KOPT-K1 (cell line): ENCODE data around the gene NIPA2.

Source experiments
- H3K27ac ChIP-seq: fragments of 200-600 bp; sonication (generic); 2 replicates; pipeline ENCODE4 v1.5.1; 2016; ENCODE audit warnings: antibody characterized with exemption, mild to moderate bottlenecking, low read depth, low read length; ENCODE audit not compliant: poor library complexity, severe bottlenecking
- H3K36me3 ChIP-seq: fragments of 200-600 bp; sonication (generic); 2 replicates; pipeline ENCODE4 v1.5.1; 2017; ENCODE audit warnings: antibody characterized with exemption, mild to moderate bottlenecking, low read length, moderate library complexity; ENCODE audit not compliant: insufficient read depth
- H3K9me3 ChIP-seq: fragments of 200-600 bp; sonication (generic); 2 replicates; pipeline ENCODE4 v1.5.1; 2017; ENCODE audit warnings: antibody characterized with exemption, low read length, mild to moderate bottlenecking; ENCODE audit not compliant: insufficient read depth, poor library complexity, severe bottlenecking

NIPA2 gene

DNA sequence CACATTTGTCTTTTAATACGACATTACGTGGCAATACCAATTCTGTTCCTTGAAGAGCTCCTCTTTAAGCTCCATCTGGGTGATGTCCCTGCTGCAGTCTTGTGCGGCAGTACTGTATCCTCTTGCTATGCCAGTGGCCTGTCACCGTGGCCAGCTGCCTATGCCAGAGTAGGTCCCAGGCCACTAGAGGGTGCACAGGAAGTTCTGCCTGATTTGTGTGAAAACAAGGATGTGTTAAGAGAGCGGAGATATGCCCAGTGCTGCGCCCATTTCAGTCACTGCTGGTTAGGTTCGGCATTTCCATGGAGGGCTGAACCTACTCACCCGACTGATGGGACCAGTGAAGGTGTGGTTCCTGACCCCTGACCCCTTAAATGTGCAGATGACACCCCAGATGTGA is 26.8 kb upstream of the NIPA2 start:
- H3K27ac ChIP-seq = no peak overlapping the region
- H3K36me3 ChIP-seq = peaks cover 10% of the 10 kb centered on the region; the same call in 1 of the 2 replicates
- H3K9me3 ChIP-seq = no peaks in the 10 kb centered on the region

DNA sequence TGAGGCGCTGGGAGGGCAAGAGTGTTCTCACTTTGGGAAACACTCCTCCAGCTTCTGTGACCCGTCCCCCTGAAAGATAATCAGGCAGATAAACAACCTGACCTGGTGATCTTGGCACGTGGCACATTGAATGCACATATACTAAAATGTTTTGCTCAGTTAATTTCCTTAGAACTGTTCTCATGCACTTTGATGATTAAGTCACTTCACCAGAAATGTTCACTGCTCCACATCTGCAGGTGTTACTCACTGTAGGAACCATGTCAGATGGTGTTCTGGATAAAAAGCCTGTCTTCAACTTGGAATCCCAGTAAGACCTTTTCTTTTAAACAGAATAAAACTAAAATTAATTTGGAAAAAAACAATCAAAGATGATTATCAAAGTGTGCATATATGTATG is 24.6 kb upstream of the NIPA2 start:
- no peak overlapping the region for H3K27ac ChIP-seq
- H3K36me3 ChIP-seq = peaks cover 10% of the 10 kb centered on the region; the same call in 1 of the 2 replicates
- no peaks in the 10 kb centered on the region for H3K9me3 ChIP-seq

- no peaks in the 10 kb centered on the region for H3K9me3 ChIP-seq
- peaks cover 13% of the 10 kb centered on the region; the same call in 1 of the 2 replicates for H3K36me3 ChIP-seq
- H3K27ac ChIP-seq = no peak overlapping the region
Measured at GRCh38 chr15:22815766-22816165, 22.7 kb upstream of the NIPA2 start.

- peaks cover 43% of the 10 kb centered on the region for H3K36me3 ChIP-seq
- H3K9me3 ChIP-seq = no peaks in the 10 kb centered on the region
Measured at GRCh38 chr15:22819651-22820050, 18.8 kb upstream of the NIPA2 start.

GRCh38 chr15:22823495-22824128 is 14.9 kb upstream of the NIPA2 start:
- Histone ChIP-seq H3K27ac (no peak overlapping the region), H3K9me3 (no peaks in the 10 kb centered on the region), H3K36me3 (peaks cover 73% of the 10 kb centered on the region)

More at GRCh38 chr15:22819651-22820050, 18.8 kb upstream of the NIPA2 start:
- no peak overlapping the region for H3K27ac ChIP-seq

- H3K36me3 ChIP-seq = peaks cover 59% of the 10 kb centered on the region
- no peak overlapping the region for H3K27ac ChIP-seq
- no peaks in the 10 kb centered on the region for H3K9me3 ChIP-seq
Measured at GRCh38 chr15:22827125-22827524, 11.3 kb upstream of the NIPA2 start.

DNA sequence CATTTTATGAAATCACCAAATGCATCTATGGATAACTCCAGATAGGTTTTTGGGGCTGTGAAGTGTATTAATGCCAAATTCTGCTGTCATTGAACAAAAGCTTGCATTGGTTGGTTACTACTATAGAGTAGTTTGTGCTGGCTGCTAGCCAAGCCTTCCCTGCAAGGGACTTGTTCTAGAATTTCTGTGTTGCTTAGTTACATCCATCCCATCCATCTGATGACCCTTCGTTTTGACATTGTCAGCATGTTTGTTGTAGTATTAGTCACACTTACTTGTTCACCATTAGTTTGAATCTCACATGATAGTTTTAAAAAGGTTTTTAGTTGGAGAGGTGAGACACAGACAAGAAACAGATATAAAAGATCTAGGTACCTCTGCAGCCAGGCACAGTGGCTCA is 7.0 kb upstream of the NIPA2 start:
- Histone ChIP-seq H3K27ac (no peak overlapping the region), H3K9me3 (no peaks in the 10 kb centered on the region), H3K36me3 (peaks cover 22% of the 10 kb centered on the region)

- Histone ChIP-seq H3K9me3 (no peaks in the 10 kb centered on the region), H3K27ac (peak overlapping the region; percentile 80), H3K36me3 (peaks cover 36% of the 10 kb centered on the region)
Measured at GRCh38 chr15:22839046-22839695, 705 bp downstream of the NIPA2 start.

DNA sequence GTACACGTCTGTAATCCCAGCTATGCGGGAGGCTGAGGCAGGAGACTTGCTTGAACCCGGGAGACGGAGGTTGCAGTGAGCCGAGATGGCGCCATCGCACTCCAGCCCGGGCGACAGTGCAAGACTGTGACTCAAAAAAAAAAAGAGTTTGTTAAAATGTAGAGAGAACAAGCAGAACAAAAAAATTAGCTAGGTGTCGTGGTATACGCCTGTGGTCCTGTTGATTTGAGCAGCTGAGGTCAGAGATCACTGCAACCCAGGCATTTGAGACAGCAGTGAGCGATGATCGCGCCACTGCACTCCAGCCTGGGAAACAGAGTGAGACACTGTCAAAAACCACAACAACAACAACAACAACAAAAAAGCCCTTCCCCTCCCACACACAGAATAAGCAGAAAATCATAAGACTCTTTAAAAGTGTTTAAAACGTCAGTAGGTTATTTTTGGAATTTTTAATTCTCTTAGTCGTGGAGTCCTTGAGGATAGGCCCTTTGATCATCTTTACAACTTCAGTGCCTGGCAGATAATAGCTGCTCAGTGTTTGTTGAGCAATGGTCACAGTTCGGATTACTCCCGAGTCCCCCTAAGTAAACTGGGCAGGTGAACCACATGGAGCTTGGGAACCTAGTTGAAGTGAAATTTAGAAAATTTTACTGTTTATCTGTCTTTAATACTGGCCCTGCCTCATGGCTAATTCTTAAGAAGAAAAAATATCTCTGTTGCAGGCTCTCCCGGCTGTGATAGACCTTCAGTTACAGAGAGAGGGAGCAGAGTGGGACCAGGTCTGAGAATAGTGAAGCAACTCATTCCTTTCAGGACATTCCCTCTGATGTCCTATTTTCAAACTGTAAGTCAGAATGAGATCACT is 6.2 kb downstream of the NIPA2 start:
- Histone ChIP-seq H3K36me3 (peaks cover 86% of the 10 kb centered on the region), H3K9me3 (no peaks in the 10 kb centered on the region), H3K27ac (no peak overlapping the region)

DNA sequence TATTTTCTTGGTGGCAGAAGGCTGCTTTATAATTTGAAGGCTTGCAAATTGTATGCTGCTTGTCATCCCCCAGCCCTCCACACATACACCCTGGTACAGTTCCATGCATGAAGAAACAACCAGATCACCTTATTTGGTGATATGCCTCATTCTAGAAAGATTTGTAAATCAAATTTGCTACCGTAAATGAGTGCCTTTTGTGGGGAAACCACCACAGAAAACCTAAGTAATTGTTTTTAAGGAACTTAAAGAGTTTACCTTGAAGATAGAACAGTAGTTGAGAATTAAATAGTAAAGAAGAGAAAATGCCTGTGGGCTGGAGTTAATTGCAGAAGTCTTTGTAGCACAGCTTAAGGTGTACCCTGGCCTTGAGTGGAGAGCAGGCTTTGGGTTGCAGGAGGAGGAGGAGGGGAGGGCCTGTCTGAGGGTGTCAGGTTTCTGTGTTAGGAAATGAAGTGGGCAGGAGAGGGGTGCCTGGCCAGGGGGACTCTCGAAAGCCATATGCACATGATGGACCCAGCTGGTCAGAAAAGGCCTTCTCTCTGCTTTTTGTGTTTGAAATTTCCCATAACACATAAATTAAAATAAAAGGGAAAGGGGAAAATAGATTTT is 6.9 kb downstream of the NIPA2 start:
- H3K27ac ChIP-seq = no peak overlapping the region
- H3K9me3 ChIP-seq = no peaks in the 10 kb centered on the region
- peaks cover 93% of the 10 kb centered on the region for H3K36me3 ChIP-seq

DNA sequence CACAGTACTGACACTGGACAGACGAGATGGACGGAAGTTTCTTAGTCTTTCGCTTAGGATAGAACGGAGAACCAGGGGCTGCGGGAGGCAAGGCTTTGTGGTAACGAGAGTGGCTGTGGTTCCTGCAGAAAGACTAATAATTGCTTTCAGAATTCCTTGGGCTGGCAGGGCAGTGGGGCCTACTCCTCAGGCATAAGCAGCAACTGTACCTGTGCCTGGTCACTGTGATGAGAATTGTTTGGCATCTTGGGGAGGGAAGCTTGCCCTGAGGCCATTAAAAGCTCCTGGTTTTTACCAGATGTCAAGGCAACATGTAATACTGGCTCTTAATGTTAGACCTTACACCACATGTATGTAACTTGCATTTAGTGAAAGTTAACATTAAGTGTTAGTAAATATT is 7.6 kb downstream of the NIPA2 start:
- no peak overlapping the region for H3K27ac ChIP-seq
- peaks cover 93% of the 10 kb centered on the region for H3K36me3 ChIP-seq
- H3K9me3 ChIP-seq = no peaks in the 10 kb centered on the region

GRCh38 chr15:22850055-22850454 is 11.6 kb downstream of the NIPA2 start:
- Histone ChIP-seq H3K36me3 (peaks cover 93% of the 10 kb centered on the region), H3K27ac (no peak overlapping the region)

GRCh38 chr15:22851513-22851912 is 13.0 kb downstream of the NIPA2 start:
- no peaks in the 10 kb centered on the region for H3K9me3 ChIP-seq
- no peak overlapping the region for H3K27ac ChIP-seq
- H3K36me3 ChIP-seq = peaks cover 93% of the 10 kb centered on the region

More at GRCh38 chr15:22850055-22850454, 11.6 kb downstream of the NIPA2 start:
- H3K9me3 ChIP-seq = no peaks in the 10 kb centered on the region

DNA sequence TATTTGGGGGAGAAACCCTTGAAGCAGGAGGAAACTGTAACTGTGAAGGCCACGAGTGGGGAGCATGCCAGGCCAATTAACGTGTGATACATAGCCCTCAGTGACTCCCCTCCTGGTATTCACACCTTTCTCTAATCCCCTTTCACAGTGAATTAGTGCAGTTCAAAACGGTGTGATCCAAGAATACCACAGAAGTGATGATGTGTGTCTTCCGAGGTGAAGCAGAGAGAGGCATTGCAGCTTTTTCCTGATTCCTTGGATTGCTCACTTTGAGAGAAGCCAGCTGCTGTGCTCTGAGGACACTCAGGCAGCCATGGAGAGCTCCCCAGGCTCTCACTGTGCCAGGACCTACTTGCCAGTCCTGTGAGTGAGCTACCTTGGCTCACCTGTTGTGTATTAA is 17.3 kb downstream of the NIPA2 start:
- H3K9me3 ChIP-seq = no peaks in the 10 kb centered on the region
- H3K36me3 ChIP-seq = peaks cover 90% of the 10 kb centered on the region
- H3K27ac ChIP-seq = no peak overlapping the region

DNA sequence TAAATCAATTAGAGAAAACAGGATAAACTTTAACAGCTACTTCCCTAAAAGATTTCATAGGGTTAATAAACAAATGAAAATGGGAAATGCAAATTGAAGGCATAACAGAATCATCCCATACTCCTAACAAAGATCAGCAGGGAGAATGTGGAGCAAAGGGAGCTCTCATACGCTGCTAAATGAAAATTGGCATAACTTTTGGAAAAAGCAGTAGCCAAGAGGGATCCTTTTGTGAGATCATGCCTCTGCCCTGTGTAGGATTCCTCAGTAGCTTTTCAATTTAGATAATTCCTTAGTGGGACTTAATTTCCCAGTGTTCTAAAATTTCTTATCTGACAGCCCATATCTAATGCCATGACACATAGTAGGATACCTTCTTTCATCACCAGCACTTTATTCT is 18.2 kb downstream of the NIPA2 start:
- H3K27ac ChIP-seq = no peak overlapping the region
- H3K36me3 ChIP-seq = peaks cover 90% of the 10 kb centered on the region
- H3K9me3 ChIP-seq = no peaks in the 10 kb centered on the region
